Osteoblast (primary cell): ENCODE data around the gene HK2. TPM values are rescaled to one million over a fixed set of nuclear protein-coding genes. Genes with fewer than 3 reads are reported as not detected.

Experiments
- DNase-seq: peaks from one replicate; pipeline ENCODE4 v3.0.0; 2011; ENCODE audit warnings: low spot score, mixed read lengths; ENCODE audit not compliant: insufficient read length; ENCODE audit errors: missing footprints
- H2AFZ ChIP-seq: 2 replicates; pipeline ENCODE4 v1.6.0; 2011; ENCODE audit warnings: mild to moderate bottlenecking, low read length
- H3K27ac ChIP-seq: 2 replicates; pipeline ENCODE4 v1.5.1; 2011; ENCODE audit warnings: mild to moderate bottlenecking, low read depth, low read length, moderate library complexity
- H3K27me3 ChIP-seq: 2 replicates; pipeline ENCODE4 v1.6.0; 2012; ENCODE audit warnings: mild to moderate bottlenecking, control low read depth, inconsistent platforms, low read length, moderate library complexity; ENCODE audit not compliant: insufficient read depth
- H3K36me3 ChIP-seq: 2 replicates; pipeline ENCODE4 v1.5.1; 2011; ENCODE audit warnings: mild to moderate bottlenecking, low read length, control low read depth, moderate library complexity; ENCODE audit not compliant: insufficient read depth
- H3K4me1 ChIP-seq: 2 replicates; pipeline ENCODE4 v1.5.1; 2011; ENCODE audit warnings: mild to moderate bottlenecking, low read length, control low read depth, moderate library complexity; ENCODE audit not compliant: insufficient read depth
- H3K4me2 ChIP-seq: 2 replicates; pipeline ENCODE4 v1.6.0; 2011; ENCODE audit warnings: mild to moderate bottlenecking, low read length; ENCODE audit not compliant: insufficient read depth
- H3K4me3 ChIP-seq: fragments of 200-600 bp; sonication (generic); 3 replicates; pipeline ENCODE4 v1.5.1; 2012; ENCODE audit warnings: mild to moderate bottlenecking, low read length, inconsistent platforms; ENCODE audit not compliant: insufficient read depth
- H3K79me2 ChIP-seq: 2 replicates; pipeline ENCODE4 v1.6.0; 2012; ENCODE audit warnings: mild to moderate bottlenecking, low read length, control low read depth, inconsistent platforms; ENCODE audit not compliant: insufficient read depth
- H3K9me3 ChIP-seq: 2 replicates; pipeline ENCODE4 v1.5.1; 2011; ENCODE audit warnings: low read depth, low read length, control low read depth
- H4K20me1 ChIP-seq: 2 replicates; pipeline ENCODE4 v1.6.0; 2012; ENCODE audit warnings: mild to moderate bottlenecking, low read length, control low read depth; ENCODE audit not compliant: insufficient read depth
- CTCF ChIP-seq: IDR thresholded peaks from 2 replicates; pipeline ENCODE4 v1.5.1; 2011; ENCODE audit warnings: mild to moderate bottlenecking, low read depth, low read length, moderate library complexity; ENCODE audit errors: extremely low read depth
- total RNA-seq: library from RNA; depleted of rRNA; stranded (reverse); fragments of >200 nt; gene quantifications from 2 replicates; pipeline ENCODE4 v1.2.3, GENCODE V29; 2012

HK2 gene
- total RNA-seq, 1 donor = 76.4 TPM

- Histone ChIP-seq H3K4me2 (peak overlapping the region; percentile 54), H3K9me3 (no peaks in the 10 kb centered on the region), H2AFZ (no peak overlapping the region), H3K4me3 (no peak overlapping the region), H3K27ac (peak overlapping the region; percentile 96), H3K4me1 (peaks cover 29% of the 10 kb centered on the region), H4K20me1 (no peaks in the 10 kb centered on the region), H3K27me3 (no peaks in the 10 kb centered on the region), H3K36me3 (peaks cover 69% of the 10 kb centered on the region), H3K79me2 (no peaks in the 10 kb centered on the region)
- DNase-seq = no peak
- TF ChIP-seq CTCF = no peak
These were observed 52.9 kb downstream of the HK2 start for GRCh38 chr2:74886811-74887210.

GRCh38 chr2:74887445-74887951 is 53.6 kb downstream of the HK2 start:
- DNase-seq = peak; percentile 86
- Histone ChIP-seq H3K79me2 (no peaks in the 10 kb centered on the region), H3K4me3 (no peak overlapping the region), H3K4me1 (peaks cover 34% of the 10 kb centered on the region), H3K4me2 (peak overlapping the region; percentile 54), H3K9me3 (no peaks in the 10 kb centered on the region), H4K20me1 (no peaks in the 10 kb centered on the region), H3K27me3 (no peaks in the 10 kb centered on the region), H3K36me3 (peaks cover 64% of the 10 kb centered on the region), H3K27ac (peak overlapping the region; percentile 96), H2AFZ (no peak overlapping the region)
- TF ChIP-seq CTCF = no peak

GRCh38 chr2:74887960-74888700 is 54.2 kb downstream of the HK2 start:
- no peak overlapping the region for H3K4me3 ChIP-seq
- no peaks in the 10 kb centered on the region for H3K79me2 ChIP-seq
- no peaks in the 10 kb centered on the region for H4K20me1 ChIP-seq
- no peak for DNase-seq
- TF ChIP-seq CTCF = peak; percentile 14
- H3K4me1 ChIP-seq = peaks cover 40% of the 10 kb centered on the region
- H2AFZ ChIP-seq = no peak overlapping the region
- H3K27me3 ChIP-seq = no peaks in the 10 kb centered on the region
- H3K36me3 ChIP-seq = peaks cover 57% of the 10 kb centered on the region
- peak overlapping the region; percentile 54 for H3K4me2 ChIP-seq
- H3K9me3 ChIP-seq = no peaks in the 10 kb centered on the region
- peak overlapping the region; percentile 96 for H3K27ac ChIP-seq

DNA sequence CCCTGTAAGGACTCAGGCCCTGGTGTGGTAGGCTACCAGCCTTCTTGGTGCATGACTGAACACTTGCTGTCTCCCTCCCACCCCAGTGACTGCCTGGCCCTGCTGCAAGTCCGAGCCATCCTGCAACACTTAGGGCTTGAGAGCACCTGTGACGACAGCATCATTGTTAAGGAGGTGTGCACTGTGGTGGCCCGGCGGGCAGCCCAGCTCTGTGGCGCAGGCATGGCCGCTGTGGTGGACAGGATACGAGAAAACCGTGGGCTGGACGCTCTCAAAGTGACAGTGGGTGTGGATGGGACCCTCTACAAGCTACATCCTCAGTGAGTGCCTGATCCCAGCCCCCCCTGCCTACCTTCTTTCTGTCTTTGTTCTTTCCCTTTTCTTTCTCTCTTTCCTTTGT is 55.2 kb downstream of the HK2 start:
- H3K4me3 ChIP-seq = no peak overlapping the region
- H2AFZ ChIP-seq = no peak overlapping the region
- H3K36me3 ChIP-seq = peaks cover 51% of the 10 kb centered on the region
- H3K4me2 ChIP-seq = no peak overlapping the region
- no peaks in the 10 kb centered on the region for H3K27me3 ChIP-seq
- no peak for DNase-seq
- TF ChIP-seq CTCF = no peak
- no peaks in the 10 kb centered on the region for H4K20me1 ChIP-seq
- no peaks in the 10 kb centered on the region for H3K9me3 ChIP-seq
- peak overlapping the region; percentile 96 for H3K27ac ChIP-seq
- H3K4me1 ChIP-seq = peaks cover 50% of the 10 kb centered on the region
- no peaks in the 10 kb centered on the region for H3K79me2 ChIP-seq
